ENCODE measurements around the gene MACROD2.

DNA sequence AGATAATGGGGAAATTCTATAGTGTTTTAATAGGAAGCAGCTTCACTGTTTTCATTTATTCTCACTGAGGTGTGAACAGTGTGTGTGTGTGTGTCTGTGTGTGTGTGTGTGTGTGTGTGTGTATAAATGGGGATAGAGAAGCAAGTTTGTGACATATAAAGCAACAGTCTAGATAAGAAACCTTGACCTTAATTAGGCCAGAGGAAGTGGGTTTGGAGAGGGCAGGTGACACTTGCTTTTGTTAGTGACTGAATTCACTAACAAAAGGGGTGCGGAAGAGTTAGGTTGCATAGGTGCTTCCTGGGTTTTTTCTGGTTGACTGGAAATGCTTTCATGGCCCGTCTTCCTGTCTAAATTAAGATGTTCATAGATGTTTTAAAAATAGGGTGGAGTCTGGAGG lies 857.8 kb downstream of the MACROD2 start:
- TF ChIP-seq, protein P1, sequence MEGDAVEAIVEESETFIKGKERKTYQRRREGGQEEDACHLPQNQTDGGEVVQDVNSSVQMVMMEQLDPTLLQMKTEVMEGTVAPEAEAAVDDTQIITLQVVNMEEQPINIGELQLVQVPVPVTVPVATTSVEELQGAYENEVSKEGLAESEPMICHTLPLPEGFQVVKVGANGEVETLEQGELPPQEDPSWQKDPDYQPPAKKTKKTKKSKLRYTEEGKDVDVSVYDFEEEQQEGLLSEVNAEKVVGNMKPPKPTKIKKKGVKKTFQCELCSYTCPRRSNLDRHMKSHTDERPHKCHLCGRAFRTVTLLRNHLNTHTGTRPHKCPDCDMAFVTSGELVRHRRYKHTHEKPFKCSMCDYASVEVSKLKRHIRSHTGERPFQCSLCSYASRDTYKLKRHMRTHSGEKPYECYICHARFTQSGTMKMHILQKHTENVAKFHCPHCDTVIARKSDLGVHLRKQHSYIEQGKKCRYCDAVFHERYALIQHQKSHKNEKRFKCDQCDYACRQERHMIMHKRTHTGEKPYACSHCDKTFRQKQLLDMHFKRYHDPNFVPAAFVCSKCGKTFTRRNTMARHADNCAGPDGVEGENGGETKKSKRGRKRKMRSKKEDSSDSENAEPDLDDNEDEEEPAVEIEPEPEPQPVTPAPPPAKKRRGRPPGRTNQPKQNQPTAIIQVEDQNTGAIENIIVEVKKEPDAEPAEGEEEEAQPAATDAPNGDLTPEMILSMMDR (IDR thresholded peaks at IDR 0.05), result no peak
- no peak for TF ChIP-seq POLR2A (IDR thresholded peaks at IDR 0.05)
